C4-2B (cell line): Measurements from ENCODE around the gene BMX.

Experiments
- H3K27ac ChIP-seq: fragments of 450-650 bp; 2 replicates; pipeline ENCODE4 v1.5.1; 2017
- CTCF ChIP-seq: fragments of 450-650 bp; conservative IDR thresholded peaks from 2 replicates; pipeline ENCODE4 v1.5.1; 2017; ENCODE audit warnings: mild to moderate bottlenecking
- ZFX ChIP-seq: fragments of 450-650 bp; IDR thresholded peaks from 2 replicates; pipeline ENCODE4 v1.6.1; 2017

BMX gene

DNA sequence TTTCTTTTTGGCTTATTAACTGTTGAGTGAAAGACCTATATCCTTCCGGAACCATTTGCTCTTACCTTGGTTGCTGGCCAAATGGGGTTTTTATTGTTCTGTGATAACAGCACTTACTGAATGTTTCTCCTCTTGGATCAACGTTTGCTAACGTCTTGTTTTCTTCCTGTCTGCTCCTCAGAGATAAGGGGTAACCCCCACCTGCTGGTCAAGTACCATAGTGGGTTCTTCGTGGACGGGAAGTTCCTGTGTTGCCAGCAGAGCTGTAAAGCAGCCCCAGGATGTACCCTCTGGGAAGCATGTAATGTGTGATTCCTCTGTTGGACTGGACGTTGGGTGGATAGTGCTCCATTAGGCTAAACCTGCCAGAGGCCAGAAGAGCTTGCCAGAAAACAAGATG, 15.3 kb downstream of the BMX start:
- TF ChIP-seq ZFX, result no peak
- TF ChIP-seq CTCF, result no peak
- no peak overlapping the region for H3K27ac ChIP-seq

DNA sequence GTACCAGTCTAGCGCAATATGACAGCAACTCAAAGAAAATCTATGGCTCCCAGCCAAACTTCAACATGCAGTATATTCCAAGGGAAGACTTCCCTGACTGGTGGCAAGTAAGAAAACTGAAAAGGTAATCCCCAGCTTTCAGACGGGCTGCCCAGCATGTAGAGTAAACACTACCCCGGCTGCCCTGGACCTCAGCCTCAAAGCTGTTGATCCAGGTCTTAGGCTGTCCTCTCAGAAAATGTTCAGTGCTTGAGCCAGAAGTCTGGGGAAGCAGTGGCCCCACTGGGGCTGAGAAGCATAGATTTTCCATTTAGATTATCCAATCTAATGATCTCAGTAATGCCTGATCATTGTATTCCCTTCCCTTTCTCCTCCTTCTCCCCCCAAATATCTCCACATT, 21.9 kb downstream of the BMX start:
- no peak for TF ChIP-seq ZFX
- no peak for TF ChIP-seq CTCF
- H3K27ac ChIP-seq, result no peak overlapping the region

DNA sequence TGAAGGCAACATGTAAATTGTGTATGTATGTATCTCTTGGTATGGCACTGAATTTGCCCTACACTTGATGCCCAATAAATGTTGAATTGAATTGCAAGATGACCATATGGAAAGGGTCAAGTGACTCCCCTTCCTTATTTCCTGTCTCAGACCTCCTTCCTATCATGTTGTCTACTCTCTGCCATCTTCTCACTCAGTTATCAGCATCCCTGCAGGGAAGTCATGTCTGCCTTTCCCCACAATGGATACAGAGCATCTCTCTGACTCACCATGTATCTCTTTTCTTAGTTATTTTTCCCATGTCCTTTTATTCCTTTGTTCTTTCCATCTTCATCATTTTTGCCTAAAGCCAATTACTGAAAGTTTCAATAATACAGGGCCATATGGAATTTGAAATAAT, 22.5 kb downstream of the BMX start:
- TF ChIP-seq CTCF (no peak), ZFX (no peak)
- no peak overlapping the region for H3K27ac ChIP-seq

DNA sequence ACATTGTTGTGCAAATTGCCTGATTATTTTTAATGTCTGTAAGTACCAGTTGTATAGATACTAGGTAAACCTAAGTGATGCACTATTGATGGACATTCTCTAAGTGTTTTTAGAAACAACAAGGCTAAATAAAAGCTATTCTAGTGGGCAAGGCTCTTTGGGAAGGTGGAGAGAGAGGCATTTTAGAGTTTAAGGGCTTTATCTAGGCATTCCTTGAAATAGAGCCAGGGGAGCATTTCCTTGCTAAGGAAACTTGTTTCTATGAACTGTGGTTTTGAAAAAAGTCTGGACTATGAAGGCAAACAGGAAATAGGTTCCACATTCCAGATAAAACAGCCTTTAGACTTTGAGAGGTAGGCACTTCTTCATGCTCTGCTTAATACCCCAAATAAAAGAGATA, 23.8 kb downstream of the BMX start:
- TF ChIP-seq ZFX (no peak), CTCF (no peak)
- no peak overlapping the region for H3K27ac ChIP-seq

GRCh38 chrX:15525664-15526416, 25.2 kb downstream of the BMX start:
- TF ChIP-seq CTCF (no peak), ZFX (no peak)
- H3K27ac ChIP-seq, result no peak overlapping the region

- TF ChIP-seq CTCF (no peak), ZFX (no peak)
- H3K27ac ChIP-seq, result no peak overlapping the region
Measured at GRCh38 chrX:15529165-15529564, 28.6 kb downstream of the BMX start.

DNA sequence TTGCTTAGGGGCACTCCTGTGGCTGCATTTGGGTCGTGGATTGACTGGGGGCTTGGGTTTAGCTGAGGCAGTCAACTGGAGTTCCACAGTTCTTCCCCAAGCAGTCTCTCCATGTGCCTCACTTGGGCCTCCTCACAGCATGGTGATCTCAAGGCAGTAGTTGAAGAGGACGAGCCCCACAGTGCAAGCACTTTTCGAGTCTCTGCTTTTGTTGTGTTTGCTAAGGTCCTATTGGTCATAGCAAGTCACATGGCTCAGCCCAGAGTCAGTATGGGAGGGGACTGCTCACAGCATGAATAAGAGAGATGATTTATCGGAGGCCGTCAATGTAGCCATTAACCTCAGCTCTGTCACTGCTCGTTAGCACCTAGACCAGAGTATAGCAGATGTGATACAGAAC, 29.7 kb downstream of the BMX start:
- H3K27ac ChIP-seq, result no peak overlapping the region
- no peak for TF ChIP-seq CTCF
- no peak for TF ChIP-seq ZFX
